GM12878 (cell line): Measurements from ENCODE around the gene HSFX4. TPM values are rescaled to one million over a fixed set of nuclear protein-coding genes. Genes with fewer than 3 reads are reported as not detected.

Experiments
- ASH2L ChIP-seq: fragments of 300-600, 200-600 bp; sonication (generic); IDR thresholded peaks from 2 replicates; pipeline ENCODE4 v1.6.1; 2017; ENCODE audit warnings: low read depth, mild to moderate bottlenecking, borderline replicate concordance
- BCL11A ChIP-seq: IDR thresholded peaks from 2 replicates; pipeline ENCODE4 v1.6.1; 2011; ENCODE audit warnings: low read depth, low read length
- BRCA1 ChIP-seq: IDR thresholded peaks from 2 replicates; pipeline ENCODE4 v1.6.1; 2011; ENCODE audit warnings: low read depth, low read length, improper control_type of control experiment
- CBX5 ChIP-seq: sonication (generic); IDR thresholded peaks from 2 replicates; pipeline ENCODE4 v1.6.1; 2016; ENCODE audit warnings: low read depth, moderate library complexity, mild to moderate bottlenecking, inconsistent platforms
- CREB1 ChIP-seq: IDR thresholded peaks from 2 replicates; pipeline ENCODE4 v1.6.1; 2012; ENCODE audit warnings: low read depth, mild to moderate bottlenecking, inconsistent platforms
- CREM ChIP-seq: IDR thresholded peaks from 2 replicates; pipeline ENCODE4 v1.6.1; 2014; ENCODE audit warnings: antibody characterized with exemption, low read depth
- EZH2 ChIP-seq: IDR thresholded peaks from 2 replicates; pipeline ENCODE4 v1.6.1; 2012; ENCODE audit warnings: low read depth, mild to moderate bottlenecking, control low read depth, inconsistent platforms, low read length, borderline replicate concordance; ENCODE audit not compliant: control insufficient read depth
- GABPA ChIP-seq: IDR thresholded peaks from 2 replicates; pipeline ENCODE4 v1.6.1; 2014; ENCODE audit warnings: antibody characterized with exemption, low read depth, mild to moderate bottlenecking, inconsistent platforms
- HDAC6 ChIP-seq: fragments of 200-600 bp; sonication (generic); IDR thresholded peaks from one replicate; pipeline ENCODE4 v1.8.0; 2017; ENCODE audit warnings: antibody characterized with exemption; ENCODE audit not compliant: unreplicated experiment
- IKZF1 ChIP-seq: fragments of 450-650 bp; conservative IDR thresholded peaks from 2 replicates; pipeline ENCODE4 v1.6.1; 2017; ENCODE audit warnings: antibody characterized with exemption, mild to moderate bottlenecking
- MXI1 ChIP-seq: fragments of 150-350 bp; IDR thresholded peaks from 2 replicates; pipeline ENCODE4 v1.6.1; 2011; ENCODE audit warnings: low read depth, mild to moderate bottlenecking, inconsistent platforms, low read length, improper control_type of control experiment
- NR2C2 ChIP-seq: IDR thresholded peaks from 2 replicates; pipeline ENCODE4 v1.6.1; 2011; ENCODE audit warnings: borderline replicate concordance, low read depth; ENCODE audit not compliant: control insufficient read depth, insufficient read length
- NRF1 ChIP-seq: conservative IDR thresholded peaks from 2 replicates; pipeline ENCODE4 v1.6.1; 2011; ENCODE audit warnings: mild to moderate bottlenecking, low read depth, low read length, improper control_type of control experiment
- POLR2AphosphoS2 ChIP-seq: IDR thresholded peaks from 2 replicates; pipeline ENCODE4 v1.6.1; 2011; ENCODE audit warnings: low read depth, mild to moderate bottlenecking, low read length, improper control_type of control experiment, moderate library complexity
- RAD21 ChIP-seq: IDR thresholded peaks from 2 replicates; pipeline ENCODE4 v1.6.1; 2011; ENCODE audit warnings: mild to moderate bottlenecking, low read depth, low read length, moderate library complexity; ENCODE audit not compliant: insufficient read depth
- RFX5 ChIP-seq: IDR thresholded peaks from 2 replicates; pipeline ENCODE4 v1.6.1; 2011; ENCODE audit warnings: low read depth, low read length, improper control_type of control experiment
- SIN3A ChIP-seq: IDR thresholded peaks from 2 replicates; pipeline ENCODE4 v1.6.1; 2012; ENCODE audit warnings: low read depth, low read length, improper control_type of control experiment
- SIX5 ChIP-seq: IDR thresholded peaks from 2 replicates; pipeline ENCODE4 v1.6.1; 2011; ENCODE audit warnings: mild to moderate bottlenecking, low read depth, low read length, moderate library complexity; ENCODE audit not compliant: severe bottlenecking
- SP1 ChIP-seq: IDR thresholded peaks from one replicate; pipeline ENCODE4 v1.6.1; 2011; ENCODE audit warnings: low read depth, low read length
- SUPT20H ChIP-seq: IDR thresholded peaks from 2 replicates; pipeline ENCODE4 v1.6.1; 2011; ENCODE audit warnings: low read depth, mild to moderate bottlenecking, low read length, moderate library complexity, borderline replicate concordance; ENCODE audit not compliant: control insufficient read depth
- SUZ12 ChIP-seq: fragments of 200-600 bp; sonication (generic); IDR thresholded peaks from one replicate; pipeline ENCODE4 v1.6.1; 2018; ENCODE audit warnings: antibody characterized with exemption, mild to moderate bottlenecking; ENCODE audit not compliant: unreplicated experiment
- TAF1 ChIP-seq: IDR thresholded peaks from 2 replicates; pipeline ENCODE4 v1.6.1; 2011; ENCODE audit warnings: mild to moderate bottlenecking, low read depth, low read length, borderline replicate concordance
- TCF12 ChIP-seq: IDR thresholded peaks from 2 replicates; pipeline ENCODE4 v1.6.1; 2011; ENCODE audit warnings: low read depth, mild to moderate bottlenecking, low read length
- YBX1 ChIP-seq: fragments of 450-650 bp; IDR thresholded peaks from 2 replicates; pipeline ENCODE4 v1.6.1; 2016; ENCODE audit warnings: antibody characterized with exemption
- YY1 ChIP-seq: IDR thresholded peaks from 2 replicates; pipeline ENCODE4 v1.6.1; 2011; ENCODE audit warnings: low read depth, mild to moderate bottlenecking, low read length
- ZNF274 ChIP-seq: IDR thresholded peaks from one replicate; pipeline ENCODE4 v1.8.0; 2011; ENCODE audit not compliant: insufficient read length, insufficient read depth
- ZNF384 ChIP-seq: IDR thresholded peaks from 2 replicates; pipeline ENCODE4 v1.6.1; 2012; ENCODE audit warnings: low read depth, mild to moderate bottlenecking, low read length, improper control_type of control experiment, borderline replicate concordance
- polyA plus RNA-seq, 11 experiments: library from polyadenylated mRNA; depleted of rRNA in 4 of 11; unstranded in 6 of 11; stranded (reverse) in 5 of 11; fragments of >200 nt; fragmentation: Nextera tagmentation in 4 of 11; fragmentation: Illumina TruSeq in 1 of 11; extraction: Ambion mirVana in 4 of 11; extraction: Trizol in 1 of 11; gene quantifications; 1 replicate in 1 of 11; 2 replicates in 10 of 11; pipeline versions ENCODE4 v1.2.1 to v1.2.3, GENCODE V29; 2011 to 2016; ENCODE audit warnings: inconsistent platforms in 2 of 11, missing spikeins in 2 of 11, low read depth in 1 of 11
- total RNA-seq, 4 experiments: library from RNA; depleted of rRNA in 3 of 4; stranded (reverse); fragments of >200 nt in 3 of 4; fragmentation: Illumina TruSeq in 1 of 4; extraction: Trizol in 1 of 4; gene quantifications; 2 replicates each; pipeline versions ENCODE4 v1.2.1 to v1.2.3, GENCODE V29; 2013 to 2021
- TF ChIP-seq, protein P1 (sequence below): fragments of 150-350 bp; IDR thresholded peaks from 2 replicates; pipeline ENCODE4 v1.6.1; 2014; ENCODE audit warnings: mild to moderate bottlenecking, low read depth, low read length
- TF ChIP-seq, protein P2 (sequence below): IDR thresholded peaks from 2 replicates; pipeline ENCODE4 v1.6.1; 2012; ENCODE audit warnings: low read depth, low read length, improper control_type of control experiment
- TF ChIP-seq, protein P3 (sequence below): IDR thresholded peaks from 2 replicates; pipeline ENCODE4 v1.6.1; 2011; ENCODE audit warnings: borderline replicate concordance, low read depth, mild to moderate bottlenecking, moderate library complexity, mixed read lengths, low read length; ENCODE audit not compliant: insufficient read depth; ENCODE audit errors: extremely low read length

Gene HSFX4
- total and polyA plus RNA-seq, 10 of the 15 experiments (the other 5 are each of a cell fraction or from before 2014, with no cell fraction given) = 0.11 to 0.24 (median 0.21) TPM; not detected in 6

DNA sequence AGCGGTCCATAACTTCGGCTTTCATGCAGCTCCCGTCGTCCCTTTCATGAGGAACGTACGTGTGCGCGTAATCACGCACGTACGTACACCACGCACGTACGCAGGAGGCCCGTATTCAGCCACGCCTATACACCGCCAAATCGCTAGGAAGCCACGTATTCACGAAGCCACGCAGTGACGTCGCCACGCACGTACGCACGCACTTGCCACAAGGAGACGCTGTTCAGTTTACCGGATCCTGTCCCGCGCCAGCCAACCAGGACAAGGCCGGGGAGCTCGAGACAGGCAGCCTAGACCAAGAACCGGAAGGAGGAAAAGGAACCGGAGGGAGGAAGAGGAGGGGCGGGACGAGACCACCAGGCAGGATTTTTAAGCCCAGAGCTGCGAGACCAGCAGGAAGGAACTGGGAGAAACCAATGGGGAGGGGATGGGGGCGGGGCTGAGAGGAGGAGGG is 9.1 kb downstream of the HSFX4 start, which contains the start of gene EOLA2 (continued):
- no peak for TF ChIP-seq SIN3A
- TF ChIP-seq RFX5 = no peak
- TF ChIP-seq ZNF384 = no peak
- TF ChIP-seq BCL11A = no peak
- TF ChIP-seq ZNF274 = no peak
- no peak for TF ChIP-seq HDAC6
- TF ChIP-seq ASH2L = no peak
- 0 out of 2 replicates have a peak, but pooled peaks have one; percentile 5 for TF ChIP-seq YY1
- TF ChIP-seq, protein P1, sequence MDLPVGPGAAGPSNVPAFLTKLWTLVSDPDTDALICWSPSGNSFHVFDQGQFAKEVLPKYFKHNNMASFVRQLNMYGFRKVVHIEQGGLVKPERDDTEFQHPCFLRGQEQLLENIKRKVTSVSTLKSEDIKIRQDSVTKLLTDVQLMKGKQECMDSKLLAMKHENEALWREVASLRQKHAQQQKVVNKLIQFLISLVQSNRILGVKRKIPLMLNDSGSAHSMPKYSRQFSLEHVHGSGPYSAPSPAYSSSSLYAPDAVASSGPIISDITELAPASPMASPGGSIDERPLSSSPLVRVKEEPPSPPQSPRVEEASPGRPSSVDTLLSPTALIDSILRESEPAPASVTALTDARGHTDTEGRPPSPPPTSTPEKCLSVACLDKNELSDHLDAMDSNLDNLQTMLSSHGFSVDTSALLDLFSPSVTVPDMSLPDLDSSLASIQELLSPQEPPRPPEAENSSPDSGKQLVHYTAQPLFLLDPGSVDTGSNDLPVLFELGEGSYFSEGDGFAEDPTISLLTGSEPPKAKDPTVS = no peak
- 0 out of 2 replicates have a peak, but pooled peaks have one; percentile 70 for TF ChIP-seq TAF1
- no peak for TF ChIP-seq SUZ12
- TF ChIP-seq, protein P2, sequence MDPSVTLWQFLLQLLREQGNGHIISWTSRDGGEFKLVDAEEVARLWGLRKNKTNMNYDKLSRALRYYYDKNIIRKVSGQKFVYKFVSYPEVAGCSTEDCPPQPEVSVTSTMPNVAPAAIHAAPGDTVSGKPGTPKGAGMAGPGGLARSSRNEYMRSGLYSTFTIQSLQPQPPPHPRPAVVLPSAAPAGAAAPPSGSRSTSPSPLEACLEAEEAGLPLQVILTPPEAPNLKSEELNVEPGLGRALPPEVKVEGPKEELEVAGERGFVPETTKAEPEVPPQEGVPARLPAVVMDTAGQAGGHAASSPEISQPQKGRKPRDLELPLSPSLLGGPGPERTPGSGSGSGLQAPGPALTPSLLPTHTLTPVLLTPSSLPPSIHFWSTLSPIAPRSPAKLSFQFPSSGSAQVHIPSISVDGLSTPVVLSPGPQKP = no peak
- no peak for TF ChIP-seq RAD21
- TF ChIP-seq CREB1 = peak; percentile 95
- TF ChIP-seq IKZF1 = peak; percentile 76
- no peak for TF ChIP-seq EZH2
- peak; percentile 82; the same call in 1 of the 2 replicates for TF ChIP-seq MXI1
- TF ChIP-seq SUPT20H = no peak
- TF ChIP-seq SP1 = peak; percentile 54
- no peak for TF ChIP-seq CBX5
- TF ChIP-seq BRCA1 = no peak
- TF ChIP-seq, protein P3, sequence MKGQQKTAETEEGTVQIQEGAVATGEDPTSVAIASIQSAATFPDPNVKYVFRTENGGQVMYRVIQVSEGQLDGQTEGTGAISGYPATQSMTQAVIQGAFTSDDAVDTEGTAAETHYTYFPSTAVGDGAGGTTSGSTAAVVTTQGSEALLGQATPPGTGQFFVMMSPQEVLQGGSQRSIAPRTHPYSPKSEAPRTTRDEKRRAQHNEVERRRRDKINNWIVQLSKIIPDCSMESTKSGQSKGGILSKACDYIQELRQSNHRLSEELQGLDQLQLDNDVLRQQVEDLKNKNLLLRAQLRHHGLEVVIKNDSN = no peak
- 0 out of 2 replicates have a peak, but pooled peaks have one; percentile 0 for TF ChIP-seq POLR2AphosphoS2
- TF ChIP-seq NRF1 = no peak
- peak; percentile 71 for TF ChIP-seq GABPA
- no peak for TF ChIP-seq SIX5
- TF ChIP-seq TCF12 = no peak
- no peak for TF ChIP-seq YBX1
- TF ChIP-seq NR2C2 = no peak
- peak; percentile 94 for TF ChIP-seq CREM
